Liver (tissue), 9 donors: ENCODE measurements around the gene C19orf12. TPM values are rescaled to one million over a fixed set of nuclear protein-coding genes. Genes with fewer than 3 reads are reported as not detected.

ENCODE experiments used
- DNase-seq: peaks from one replicate; pipeline ENCODE4 v3.0.0-alpha.2; 2017; ENCODE audit warnings: low spot score
- H3K27ac ChIP-seq, 2 donors: one replicate each; pipeline ENCODE4 v1.7.0; 2013; ENCODE audit warnings: inconsistent platforms in 2 of 2, low read length in 2 of 2, control low read depth in 1 of 2, low read depth in 1 of 2, mild to moderate bottlenecking in 1 of 2
- H3K27me3 ChIP-seq, 4 donors: one replicate each; pipeline versions ENCODE4 v1.6.1 to v1.7.0; 2013; ENCODE audit warnings: low read length in 3 of 4, inconsistent platforms in 1 of 4, mild to moderate bottlenecking in 1 of 4, moderate library complexity in 1 of 4; ENCODE audit not compliant: control insufficient read depth in 4 of 4, insufficient read depth in 4 of 4
- H3K36me3 ChIP-seq, 4 donors: one replicate each; pipeline versions ENCODE4 v1.6.1 to v1.7.0; 2013; ENCODE audit warnings: low read length in 3 of 4, mild to moderate bottlenecking in 3 of 4, low read depth in 1 of 4, moderate library complexity in 1 of 4; ENCODE audit not compliant: control insufficient read depth in 4 of 4, insufficient read depth in 3 of 4
- H3K4me1 ChIP-seq, 4 donors: one replicate each; pipeline versions ENCODE4 v1.6.1 to v1.7.0; 2013; ENCODE audit warnings: low read length in 3 of 4, mild to moderate bottlenecking in 3 of 4, moderate library complexity in 1 of 4; ENCODE audit not compliant: control insufficient read depth in 4 of 4, insufficient read depth in 4 of 4
- H3K4me3 ChIP-seq, 3 donors: one replicate each; pipeline versions ENCODE4 v1.6.1 to v1.7.0; 2013; ENCODE audit warnings: low read length in 3 of 3, control low read depth in 1 of 3, low read depth in 1 of 3, mild to moderate bottlenecking in 1 of 3
- H3K9ac ChIP-seq, 2 donors: one replicate each; pipeline ENCODE4 v1.7.0; 2013; ENCODE audit warnings: low read length in 2 of 2, mild to moderate bottlenecking in 2 of 2, moderate library complexity in 2 of 2, control low read depth in 1 of 2, low read depth in 1 of 2
- H3K9me3 ChIP-seq, 4 donors: one replicate each; pipeline versions ENCODE4 v1.6.1 to v1.7.0; 2013; ENCODE audit warnings: low read length in 3 of 4; ENCODE audit not compliant: control insufficient read depth in 4 of 4
- ATF3 ChIP-seq: IDR thresholded peaks from 2 replicates; pipeline ENCODE4 v1.6.1; 2016; ENCODE audit warnings: antibody characterized with exemption
- EGR1 ChIP-seq, 2 donors: IDR thresholded peaks; 2 replicates each; pipeline ENCODE4 v1.6.1; 2016 to 2018; ENCODE audit warnings: antibody characterized with exemption in 2 of 2, low read depth in 2 of 2
- FOXA1 ChIP-seq: IDR thresholded peaks from 2 replicates; pipeline ENCODE4 v1.6.1; 2016; ENCODE audit warnings: antibody characterized with exemption
- FOXA2 ChIP-seq: IDR thresholded peaks from 2 replicates; pipeline ENCODE4 v1.6.1; 2016; ENCODE audit warnings: antibody characterized with exemption
- GABPA ChIP-seq, 2 donors: IDR thresholded peaks in 1 of 2; conservative IDR thresholded peaks in 1 of 2; 2 replicates each; pipeline ENCODE4 v1.6.1; 2016; ENCODE audit warnings: antibody characterized with exemption in 2 of 2, mild to moderate bottlenecking in 1 of 2, moderate library complexity in 1 of 2
- HNF4A ChIP-seq, 2 donors: conservative IDR thresholded peaks; 2 replicates each; pipeline ENCODE4 v1.6.1; 2016; ENCODE audit warnings: antibody characterized with exemption in 2 of 2, mild to moderate bottlenecking in 2 of 2
- HNF4G ChIP-seq: IDR thresholded peaks from 2 replicates; pipeline ENCODE4 v1.6.1; 2016; ENCODE audit warnings: antibody characterized with exemption
- JUND ChIP-seq, 2 donors: IDR thresholded peaks; 2 replicates each; pipeline ENCODE4 v1.6.1; 2016; ENCODE audit warnings: antibody characterized with exemption in 2 of 2
- MAX ChIP-seq: IDR thresholded peaks from 2 replicates; pipeline ENCODE4 v1.6.1; 2016; ENCODE audit warnings: antibody characterized with exemption
- NR2F2 ChIP-seq: IDR thresholded peaks from 2 replicates; pipeline ENCODE4 v1.6.1; 2016; ENCODE audit warnings: antibody characterized with exemption
- RAD21 ChIP-seq, 2 donors: IDR thresholded peaks; 2 replicates each; pipeline ENCODE4 v1.6.1; 2016; ENCODE audit warnings: antibody characterized with exemption in 2 of 2, mild to moderate bottlenecking in 2 of 2
- RXRA ChIP-seq, 2 donors: IDR thresholded peaks; 2 replicates each; pipeline ENCODE4 v1.6.1; 2017 to 2018; ENCODE audit warnings: antibody characterized with exemption in 2 of 2, mild to moderate bottlenecking in 1 of 2
- SP1 ChIP-seq: IDR thresholded peaks from 2 replicates; pipeline ENCODE4 v1.6.1; 2018; ENCODE audit warnings: antibody characterized with exemption, mild to moderate bottlenecking
- TAF1 ChIP-seq: conservative IDR thresholded peaks from 2 replicates; pipeline ENCODE4 v1.6.1; 2016; ENCODE audit warnings: antibody characterized with exemption, mild to moderate bottlenecking
- YY1 ChIP-seq: IDR thresholded peaks from 2 replicates; pipeline ENCODE4 v1.6.1; 2016; ENCODE audit warnings: antibody characterized with exemption, mild to moderate bottlenecking
- ZBTB33 ChIP-seq: IDR thresholded peaks from 2 replicates; pipeline ENCODE4 v1.6.1; 2016; ENCODE audit warnings: antibody characterized with exemption
- WGBS: extraction: QIAGEN DNeasy Blood & Tissue Kit; methylation state at CpG from one replicate; pipeline ENCODE4 v1.1.7; 2013; 5-methylcytosine and 5-hydroxymethylcytosine counted together
- polyA plus RNA-seq, 2 donors: library from polyadenylated mRNA; stranded (reverse) in 1 of 2; unstranded in 1 of 2; fragments of 200-250 nt in 1 of 2; fragments of >200 nt in 1 of 2; fragmentation: Nextera tagmentation in 1 of 2; extraction: Ambion mirVana in 1 of 2; gene quantifications; one replicate each; pipeline versions ENCODE4 v1.2.1 to v1.2.3, GENCODE V29; 2013 to 2015
- total RNA-seq, 2 donors: library from RNA; depleted of rRNA; stranded (reverse); fragments of >200 nt; gene quantifications; one replicate each; pipeline ENCODE4 v1.2.3, GENCODE V29; 2014
- TF ChIP-seq, protein P1 (sequence below): fragments of 150-350 bp; IDR thresholded peaks from 2 replicates; pipeline ENCODE4 v1.5.1; 2017; ENCODE audit warnings: improper control_type of control experiment, low read depth, low read length; ENCODE audit not compliant: missing input control
- TF ChIP-seq, protein P2 (sequence below): IDR thresholded peaks from 2 replicates; pipeline ENCODE4 v1.6.1; 2016; ENCODE audit warnings: antibody characterized with exemption, mild to moderate bottlenecking
- donor health status: healthy.
- donor health status: healthy.
- donor health status: healthy.
- donor health status: healthy.
- donor health status: healthy.

C19orf12 gene
- total and polyA plus RNA-seq, 4 donors = 21.2 to 82.8 (median 40.1) TPM

DNA sequence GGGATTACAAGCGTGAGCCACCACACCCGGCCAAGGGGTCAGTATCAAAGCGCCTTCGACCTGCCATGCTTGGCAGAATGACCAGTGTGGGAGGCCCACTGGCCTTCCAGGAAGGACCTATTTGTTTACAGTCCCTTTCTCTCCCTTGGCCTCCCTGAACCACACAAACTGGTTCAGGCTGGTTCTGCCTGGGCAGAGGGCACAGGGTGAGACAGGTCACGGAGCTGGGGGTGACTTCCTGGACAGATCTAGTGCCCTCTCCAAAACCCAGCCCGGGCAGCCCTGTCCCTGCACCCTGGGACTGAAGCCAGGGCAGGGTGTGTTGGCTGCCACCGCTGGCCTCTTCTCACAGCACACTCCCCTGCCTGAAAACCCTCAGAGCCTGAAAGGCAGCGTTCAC, 38.5 kb downstream of the C19orf12 start:
- 28% methylated on average over 8 of the region's 8 CpGs for WGBS
- peak overlapping the region; percentile 60 to 81 for H3K27ac ChIP-seq
- no peaks in the 10 kb centered on the region for H3K9me3 ChIP-seq
- peaks cover 2 to 14% (median 10%) of the 10 kb centered on the region in 4 donors for H3K36me3 ChIP-seq
- H3K9ac ChIP-seq = peak overlapping the region in 1 of 2 donors; percentile 20
- no peak for DNase-seq
- TF ChIP-seq EGR1 (IDR thresholded peaks at IDR 0.05; ENCODE audit: low read depth in 2 of 2) = peak; percentile 55 to 91
- TF ChIP-seq RXRA (IDR thresholded peaks at IDR 0.05) = peak; percentile 99 to 100
- TF ChIP-seq, protein P1, sequence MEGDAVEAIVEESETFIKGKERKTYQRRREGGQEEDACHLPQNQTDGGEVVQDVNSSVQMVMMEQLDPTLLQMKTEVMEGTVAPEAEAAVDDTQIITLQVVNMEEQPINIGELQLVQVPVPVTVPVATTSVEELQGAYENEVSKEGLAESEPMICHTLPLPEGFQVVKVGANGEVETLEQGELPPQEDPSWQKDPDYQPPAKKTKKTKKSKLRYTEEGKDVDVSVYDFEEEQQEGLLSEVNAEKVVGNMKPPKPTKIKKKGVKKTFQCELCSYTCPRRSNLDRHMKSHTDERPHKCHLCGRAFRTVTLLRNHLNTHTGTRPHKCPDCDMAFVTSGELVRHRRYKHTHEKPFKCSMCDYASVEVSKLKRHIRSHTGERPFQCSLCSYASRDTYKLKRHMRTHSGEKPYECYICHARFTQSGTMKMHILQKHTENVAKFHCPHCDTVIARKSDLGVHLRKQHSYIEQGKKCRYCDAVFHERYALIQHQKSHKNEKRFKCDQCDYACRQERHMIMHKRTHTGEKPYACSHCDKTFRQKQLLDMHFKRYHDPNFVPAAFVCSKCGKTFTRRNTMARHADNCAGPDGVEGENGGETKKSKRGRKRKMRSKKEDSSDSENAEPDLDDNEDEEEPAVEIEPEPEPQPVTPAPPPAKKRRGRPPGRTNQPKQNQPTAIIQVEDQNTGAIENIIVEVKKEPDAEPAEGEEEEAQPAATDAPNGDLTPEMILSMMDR = no peak
- TF ChIP-seq JUND (IDR thresholded peaks at IDR 0.05) = peak; percentile 68 to 88
- no peak for TF ChIP-seq TAF1
- TF ChIP-seq HNF4A (conservative IDR thresholded peaks at IDR 0.05) = peak; percentile 95 to 98
- peak; percentile 46 to 56 for TF ChIP-seq RAD21 (IDR thresholded peaks at IDR 0.05)
- peak; percentile 98 for TF ChIP-seq MAX
- peak; percentile 99 for TF ChIP-seq SP1
- TF ChIP-seq FOXA2 = peak; percentile 91
- TF ChIP-seq FOXA1 = peak; percentile 95
- TF ChIP-seq HNF4G = peak; percentile 85
- TF ChIP-seq, protein P2, sequence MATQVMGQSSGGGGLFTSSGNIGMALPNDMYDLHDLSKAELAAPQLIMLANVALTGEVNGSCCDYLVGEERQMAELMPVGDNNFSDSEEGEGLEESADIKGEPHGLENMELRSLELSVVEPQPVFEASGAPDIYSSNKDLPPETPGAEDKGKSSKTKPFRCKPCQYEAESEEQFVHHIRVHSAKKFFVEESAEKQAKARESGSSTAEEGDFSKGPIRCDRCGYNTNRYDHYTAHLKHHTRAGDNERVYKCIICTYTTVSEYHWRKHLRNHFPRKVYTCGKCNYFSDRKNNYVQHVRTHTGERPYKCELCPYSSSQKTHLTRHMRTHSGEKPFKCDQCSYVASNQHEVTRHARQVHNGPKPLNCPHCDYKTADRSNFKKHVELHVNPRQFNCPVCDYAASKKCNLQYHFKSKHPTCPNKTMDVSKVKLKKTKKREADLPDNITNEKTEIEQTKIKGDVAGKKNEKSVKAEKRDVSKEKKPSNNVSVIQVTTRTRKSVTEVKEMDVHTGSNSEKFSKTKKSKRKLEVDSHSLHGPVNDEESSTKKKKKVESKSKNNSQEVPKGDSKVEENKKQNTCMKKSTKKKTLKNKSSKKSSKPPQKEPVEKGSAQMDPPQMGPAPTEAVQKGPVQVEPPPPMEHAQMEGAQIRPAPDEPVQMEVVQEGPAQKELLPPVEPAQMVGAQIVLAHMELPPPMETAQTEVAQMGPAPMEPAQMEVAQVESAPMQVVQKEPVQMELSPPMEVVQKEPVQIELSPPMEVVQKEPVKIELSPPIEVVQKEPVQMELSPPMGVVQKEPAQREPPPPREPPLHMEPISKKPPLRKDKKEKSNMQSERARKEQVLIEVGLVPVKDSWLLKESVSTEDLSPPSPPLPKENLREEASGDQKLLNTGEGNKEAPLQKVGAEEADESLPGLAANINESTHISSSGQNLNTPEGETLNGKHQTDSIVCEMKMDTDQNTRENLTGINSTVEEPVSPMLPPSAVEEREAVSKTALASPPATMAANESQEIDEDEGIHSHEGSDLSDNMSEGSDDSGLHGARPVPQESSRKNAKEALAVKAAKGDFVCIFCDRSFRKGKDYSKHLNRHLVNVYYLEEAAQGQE = peak; percentile 88
- peak; percentile 98 for TF ChIP-seq NR2F2
- peak; percentile 83 for TF ChIP-seq YY1
- TF ChIP-seq GABPA (IDR thresholded peaks at IDR 0.05 in 1 of 2, conservative IDR thresholded peaks at IDR 0.05 in 1 of 2) = peak in 1 of 2 donors; percentile 74
- peak; percentile 48 for TF ChIP-seq ATF3
- peak; percentile 96 for TF ChIP-seq ZBTB33
- no peaks in the 10 kb centered on the region for H3K27me3 ChIP-seq
- peaks cover 38 to 78% (median 64%) of the 10 kb centered on the region in 4 donors for H3K4me1 ChIP-seq
- H3K4me3 ChIP-seq = no peak overlapping the region
